Gastrocnemius medialis (tissue), 4 donors: Measurements from ENCODE around the gene NANP. TPM values are rescaled to one million over a fixed set of nuclear protein-coding genes. Genes with fewer than 3 reads are reported as not detected.

Experiments used
- ATAC-seq, 2 donors: fragments of 150-250 bp; one replicate each; pipeline ENCODE4 v1.9.1; 2016
- DNase-seq, 2 donors: peaks; one replicate each; pipeline ENCODE4 v3.0.0-alpha.2; 2019
- H3K27ac ChIP-seq, 4 donors: fragments of 200-600 bp; sonication (generic); 1 replicate in 1 of 4; 2 replicates in 3 of 4; pipeline ENCODE4 v1.5.1; 2016 to 2018; ENCODE audit warnings: mild to moderate bottlenecking in 2 of 4, moderate library complexity in 1 of 4
- H3K27me3 ChIP-seq, 3 donors: fragments of 200-600 bp; sonication (generic) in 2 of 3; 1 replicate in 1 of 3; 2 replicates in 2 of 3; pipeline versions ENCODE4 v1.5.1 to v1.6.0; 2016 to 2019; ENCODE audit warnings: mild to moderate bottlenecking in 1 of 3, moderate library complexity in 1 of 3
- H3K36me3 ChIP-seq, 2 donors: fragments of 200-600 bp; sonication (generic) in 1 of 2; one replicate each; pipeline ENCODE4 v1.5.1; 2017 to 2018
- H3K4me1 ChIP-seq, 2 donors: fragments of 200-600 bp; sonication (generic) in 1 of 2; one replicate each; pipeline ENCODE4 v1.5.1; 2016 to 2017; ENCODE audit warnings: mild to moderate bottlenecking in 2 of 2
- H3K4me3 ChIP-seq, 4 donors: fragments of 200-600 bp; sonication (generic) in 3 of 4; 1 replicate in 1 of 4; 2 replicates in 3 of 4; pipeline ENCODE4 v1.5.1; 2016 to 2019; ENCODE audit warnings: mild to moderate bottlenecking in 2 of 4
- H3K9me3 ChIP-seq, 3 donors: fragments of 200-600 bp; sonication (generic) in 2 of 3; 1 replicate in 1 of 3; 2 replicates in 2 of 3; pipeline ENCODE4 v1.5.1; 2016 to 2019
- POLR2A ChIP-seq, 2 donors: fragments of 450-650 bp; IDR thresholded peaks; one replicate each; pipeline ENCODE4 v1.6.1; 2017; ENCODE audit warnings: antibody characterized with exemption in 2 of 2, mild to moderate bottlenecking in 2 of 2, moderate library complexity in 2 of 2
- in situ Hi-C, 4 donors: fragments of 200-750 bp; cut with MboI; loops; one replicate each; pipeline versions ENCODE4 v1.15.0 to v1.8.0; 2017; ENCODE audit warnings: low sequenced_read_pairs in 4 of 4
- intact Hi-C: fragments of 100-400 bp; cut with DNase I; formaldehyde crosslinking; loops from one replicate; pipeline ENCODE4 v1.15.1; 2023; ENCODE audit warnings: low total_unique reads
- total RNA-seq, 4 donors: library from RNA; depleted of rRNA; stranded (reverse); fragments of >200 nt; gene quantifications; one replicate each; pipeline versions ENCODE4 v1.1.0 to v1.2.3, GENCODE V29; 2016
- TF ChIP-seq, protein P1 (sequence below), 5 experiments: fragments of 450-650 bp in 3 of 5; fragments of 200-600 bp in 2 of 5; sonication (generic) in 2 of 5; IDR thresholded peaks in 4 of 5; conservative IDR thresholded peaks in 1 of 5; 1 replicate in 4 of 5; 2 replicates in 1 of 5; pipeline ENCODE4 v1.5.1; 2016 to 2019; ENCODE audit warnings: antibody characterized with exemption in 5 of 5, mild to moderate bottlenecking in 3 of 5, moderate library complexity in 3 of 5

The NANP gene, protein sequence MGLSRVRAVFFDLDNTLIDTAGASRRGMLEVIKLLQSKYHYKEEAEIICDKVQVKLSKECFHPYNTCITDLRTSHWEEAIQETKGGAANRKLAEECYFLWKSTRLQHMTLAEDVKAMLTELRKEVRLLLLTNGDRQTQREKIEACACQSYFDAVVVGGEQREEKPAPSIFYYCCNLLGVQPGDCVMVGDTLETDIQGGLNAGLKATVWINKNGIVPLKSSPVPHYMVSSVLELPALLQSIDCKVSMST
- 1 to 10 TPM; 1.5 to 3.6 (median 2.6) TPM for total RNA-seq

DNA sequence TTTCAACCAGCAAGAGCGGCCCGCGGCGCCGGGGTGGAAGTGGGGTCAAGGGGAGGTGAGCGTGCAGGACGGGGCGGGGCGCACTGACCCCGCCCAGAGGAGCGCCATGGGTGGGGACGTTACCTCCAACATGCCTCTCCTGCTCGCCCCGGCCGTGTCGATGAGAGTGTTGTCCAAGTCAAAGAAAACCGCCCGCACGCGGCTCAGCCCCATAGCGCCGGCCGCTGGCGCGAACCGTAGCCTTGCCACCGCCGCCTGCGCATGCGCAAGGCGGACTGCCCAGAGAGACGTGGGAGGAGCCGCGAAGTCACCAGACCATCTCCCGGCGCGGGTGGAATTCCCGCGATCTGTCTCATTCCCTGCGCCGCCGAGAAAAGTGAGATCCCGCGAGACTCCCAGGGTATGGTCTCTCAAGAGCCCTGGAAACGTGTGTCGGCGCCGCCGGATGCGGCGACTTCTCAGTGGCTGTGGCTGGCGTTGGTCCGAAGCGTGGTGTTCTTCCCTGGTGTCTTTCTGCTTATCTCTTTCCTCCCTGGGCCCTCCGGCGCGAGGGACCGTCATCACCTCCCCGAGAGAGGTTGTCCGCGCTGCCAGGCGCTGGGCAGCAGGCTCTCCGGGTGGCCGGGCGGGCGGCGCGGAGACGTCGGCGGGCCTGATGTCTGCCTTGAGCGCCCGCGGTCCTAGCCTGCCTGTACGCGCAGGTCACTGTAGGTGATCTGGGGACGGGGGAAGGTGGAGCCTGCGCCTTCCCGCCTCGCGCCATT is at the start of gene NANP:
Gene NANP, minus strand, starts transcription at position 279 of the 764 bp plus-strand sequence. Its CDS starts 66 bp downstream, at position 213.
- no peaks in the 10 kb centered on the region for H3K36me3 ChIP-seq
- H3K9me3 ChIP-seq, result no peaks in the 10 kb centered on the region
- H3K27me3 ChIP-seq, result no peaks in the 10 kb centered on the region
- DNase-seq (peak; percentile 91 to 95), ATAC-seq (peak; percentile 95 to 96)
- in situ Hi-C loops (loop anchor here in 2 of 4 donors (5.0 to 25.0 kb wide), 2 partner anchors 73 to 238 kb away; partner anchors contain the start of gene ZNF337 (in 1 of the 2)), intact Hi-C loops (loop anchor here (2.0 to 5.0 kb wide), 3 partner anchors 73 to 243 kb away; partner anchors contain the start of genes ABHD12 and ZNF337)
- H3K4me1 ChIP-seq, result peaks cover 10 to 11% of the 10 kb centered on the region in 2 donors
- H3K4me3 ChIP-seq, result peak within 1 kb of the TSS; percentile 72 to 95 (median 85)
- peak within 1 kb of the TSS; percentile 87 to 93 (median 92) for H3K27ac ChIP-seq
- TF ChIP-seq, protein P1, sequence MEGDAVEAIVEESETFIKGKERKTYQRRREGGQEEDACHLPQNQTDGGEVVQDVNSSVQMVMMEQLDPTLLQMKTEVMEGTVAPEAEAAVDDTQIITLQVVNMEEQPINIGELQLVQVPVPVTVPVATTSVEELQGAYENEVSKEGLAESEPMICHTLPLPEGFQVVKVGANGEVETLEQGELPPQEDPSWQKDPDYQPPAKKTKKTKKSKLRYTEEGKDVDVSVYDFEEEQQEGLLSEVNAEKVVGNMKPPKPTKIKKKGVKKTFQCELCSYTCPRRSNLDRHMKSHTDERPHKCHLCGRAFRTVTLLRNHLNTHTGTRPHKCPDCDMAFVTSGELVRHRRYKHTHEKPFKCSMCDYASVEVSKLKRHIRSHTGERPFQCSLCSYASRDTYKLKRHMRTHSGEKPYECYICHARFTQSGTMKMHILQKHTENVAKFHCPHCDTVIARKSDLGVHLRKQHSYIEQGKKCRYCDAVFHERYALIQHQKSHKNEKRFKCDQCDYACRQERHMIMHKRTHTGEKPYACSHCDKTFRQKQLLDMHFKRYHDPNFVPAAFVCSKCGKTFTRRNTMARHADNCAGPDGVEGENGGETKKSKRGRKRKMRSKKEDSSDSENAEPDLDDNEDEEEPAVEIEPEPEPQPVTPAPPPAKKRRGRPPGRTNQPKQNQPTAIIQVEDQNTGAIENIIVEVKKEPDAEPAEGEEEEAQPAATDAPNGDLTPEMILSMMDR (IDR thresholded peaks at IDR 0.05 in 4 of 5, conservative IDR thresholded peaks at IDR 0.05 in 1 of 5), result peak in 1 of 5 experiments; percentile 3
- TF ChIP-seq POLR2A (IDR thresholded peaks at IDR 0.05), result peak; percentile 75 to 79

DNA sequence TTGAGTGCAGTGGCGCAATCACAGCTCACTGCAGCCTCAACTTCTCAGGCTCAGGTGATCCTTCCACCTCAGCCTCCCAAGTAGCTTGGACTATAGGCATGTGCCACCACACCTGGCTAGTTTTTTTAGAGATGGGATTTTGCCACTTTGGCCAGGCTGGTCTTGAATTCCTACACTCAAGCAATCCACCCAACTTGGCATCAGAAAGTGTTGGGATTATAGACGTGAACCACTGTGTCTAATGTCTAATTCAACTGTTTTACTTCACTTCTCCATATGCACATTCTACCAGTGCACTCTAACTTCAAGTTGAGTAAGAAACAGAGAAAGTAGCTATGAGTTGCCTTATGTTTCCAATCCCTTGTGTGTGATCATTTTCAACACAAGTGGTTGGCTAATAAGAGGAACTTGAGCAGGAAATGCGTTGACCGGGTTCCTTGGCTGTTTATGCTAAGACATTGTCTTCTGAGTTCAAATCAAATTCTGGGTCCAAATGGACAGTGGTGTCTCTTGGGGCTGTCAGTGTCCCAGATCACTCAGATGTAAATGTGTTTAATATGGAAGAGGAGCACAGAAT is 48.9 kb upstream of the NANP start:
- Histone ChIP-seq H3K27ac (no peak overlapping the region), H3K9me3 (no peaks in the 10 kb centered on the region), H3K4me1 (no peaks in the 10 kb centered on the region), H3K36me3 (peaks cover 9 to 47% of the 10 kb centered on the region in 2 donors), H3K4me3 (no peak overlapping the region), H3K27me3 (no peaks in the 10 kb centered on the region)
- intact Hi-C loops (no loop called here), in situ Hi-C loops (loop anchor here in 1 of 4 donors (10.0 kb wide), 1 partner anchor 58 kb away; no protein-coding TSS in a partner anchor)
- DNase-seq (no peak), ATAC-seq (no peak)
- TF ChIP-seq, protein P1 (IDR thresholded peaks at IDR 0.05 in 4 of 5, conservative IDR thresholded peaks at IDR 0.05 in 1 of 5), result no peak
- no peak for TF ChIP-seq POLR2A (IDR thresholded peaks at IDR 0.05)

- Histone ChIP-seq H3K27ac (no peak overlapping the region), H3K36me3 (peaks cover 7 to 19% of the 10 kb centered on the region in 2 donors), H3K9me3 (no peaks in the 10 kb centered on the region), H3K27me3 (no peaks in the 10 kb centered on the region), H3K4me3 (no peak overlapping the region), H3K4me1 (no peaks in the 10 kb centered on the region)
- intact Hi-C loops (no loop called here), in situ Hi-C loops (loop anchor here in 1 of 4 donors (10.0 kb wide), 1 partner anchor 55 kb away; no protein-coding TSS in a partner anchor)
- ATAC-seq (peak; percentile 46 to 65), DNase-seq (no peak)
- no peak for TF ChIP-seq POLR2A (IDR thresholded peaks at IDR 0.05)
- TF ChIP-seq, protein P1 (IDR thresholded peaks at IDR 0.05 in 4 of 5, conservative IDR thresholded peaks at IDR 0.05 in 1 of 5), result no peak
These were observed 46.1 kb upstream of the NANP start for GRCh38 chr20:25669826-25670422.

DNA sequence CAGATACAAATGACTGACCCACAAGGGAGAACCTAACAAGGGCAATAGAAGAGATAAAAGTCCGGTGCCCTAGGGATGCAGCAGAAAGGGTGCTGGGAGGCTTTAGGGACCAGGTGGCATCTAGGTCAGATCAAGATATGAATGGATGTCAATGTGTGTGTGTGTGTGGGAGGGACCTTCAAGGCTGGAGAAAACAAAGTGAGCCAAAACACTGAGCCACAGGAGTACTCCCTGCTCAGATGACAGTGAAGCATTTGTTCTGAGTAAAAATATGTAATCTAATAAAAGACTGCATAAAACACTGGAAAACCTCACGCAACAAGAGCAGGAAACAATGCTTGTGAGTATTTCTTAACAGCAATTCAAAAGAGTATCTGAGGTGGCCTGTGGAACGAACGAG is 44.6 kb upstream of the NANP start:
- intact Hi-C loops (no loop called here), in situ Hi-C loops (no loop called here)
- no peak overlapping the region for H3K4me3 ChIP-seq
- TF ChIP-seq, protein P1 (IDR thresholded peaks at IDR 0.05 in 4 of 5, conservative IDR thresholded peaks at IDR 0.05 in 1 of 5), result no peak
- TF ChIP-seq POLR2A (IDR thresholded peaks at IDR 0.05), result no peak
- no peaks in the 10 kb centered on the region for H3K27me3 ChIP-seq
- no peaks in the 10 kb centered on the region for H3K9me3 ChIP-seq
- peaks cover 0 to 4% of the 10 kb centered on the region in 2 donors for H3K36me3 ChIP-seq
- H3K4me1 ChIP-seq, result no peaks in the 10 kb centered on the region
- DNase-seq (no peak), ATAC-seq (no peak)
- no peak overlapping the region for H3K27ac ChIP-seq
